Stimulated activated memory B cell treated with anti-CD40 and anti-IgM and Interleukin-4, amounts not matched to agents 10 μg/mL and 1 μg/mL and 100 μg/mL, for 72 hours (primary cell): ENCODE data around the gene ADAP1.
"Not testable (repeated sequence)": the region's sequence is repeated elsewhere in the genome, so short reads cannot be mapped to it uniquely, and the experiment has no call there.

Source experiments
- ATAC-seq: fragments of 150-1000 bp; cut with Tn5 transposase; 2 replicates; pipeline ENCODE4 v1.10.0; 2021
- H3K27ac Mint-ChIP-seq: one replicate; pipeline ENCODE4 v1.8.0; 2022; ENCODE audit warnings: mild to moderate bottlenecking, mixed read lengths
- H3K27me3 Mint-ChIP-seq: one replicate; pipeline ENCODE4 v1.8.0; 2022; ENCODE audit warnings: mixed read lengths
- H3K36me3 Mint-ChIP-seq: one replicate; pipeline ENCODE4 v1.8.0; 2022; ENCODE audit warnings: mixed read lengths
- H3K4me1 Mint-ChIP-seq: one replicate; pipeline ENCODE4 v1.8.0; 2022; ENCODE audit warnings: mixed read lengths
- H3K4me3 Mint-ChIP-seq: one replicate; pipeline ENCODE4 v1.8.0; 2022; ENCODE audit warnings: mild to moderate bottlenecking, moderate library complexity, mixed read lengths
- H3K9me3 Mint-ChIP-seq: one replicate; pipeline ENCODE4 v1.8.0; 2022; ENCODE audit warnings: mixed read lengths

The ADAP1 gene

DNA sequence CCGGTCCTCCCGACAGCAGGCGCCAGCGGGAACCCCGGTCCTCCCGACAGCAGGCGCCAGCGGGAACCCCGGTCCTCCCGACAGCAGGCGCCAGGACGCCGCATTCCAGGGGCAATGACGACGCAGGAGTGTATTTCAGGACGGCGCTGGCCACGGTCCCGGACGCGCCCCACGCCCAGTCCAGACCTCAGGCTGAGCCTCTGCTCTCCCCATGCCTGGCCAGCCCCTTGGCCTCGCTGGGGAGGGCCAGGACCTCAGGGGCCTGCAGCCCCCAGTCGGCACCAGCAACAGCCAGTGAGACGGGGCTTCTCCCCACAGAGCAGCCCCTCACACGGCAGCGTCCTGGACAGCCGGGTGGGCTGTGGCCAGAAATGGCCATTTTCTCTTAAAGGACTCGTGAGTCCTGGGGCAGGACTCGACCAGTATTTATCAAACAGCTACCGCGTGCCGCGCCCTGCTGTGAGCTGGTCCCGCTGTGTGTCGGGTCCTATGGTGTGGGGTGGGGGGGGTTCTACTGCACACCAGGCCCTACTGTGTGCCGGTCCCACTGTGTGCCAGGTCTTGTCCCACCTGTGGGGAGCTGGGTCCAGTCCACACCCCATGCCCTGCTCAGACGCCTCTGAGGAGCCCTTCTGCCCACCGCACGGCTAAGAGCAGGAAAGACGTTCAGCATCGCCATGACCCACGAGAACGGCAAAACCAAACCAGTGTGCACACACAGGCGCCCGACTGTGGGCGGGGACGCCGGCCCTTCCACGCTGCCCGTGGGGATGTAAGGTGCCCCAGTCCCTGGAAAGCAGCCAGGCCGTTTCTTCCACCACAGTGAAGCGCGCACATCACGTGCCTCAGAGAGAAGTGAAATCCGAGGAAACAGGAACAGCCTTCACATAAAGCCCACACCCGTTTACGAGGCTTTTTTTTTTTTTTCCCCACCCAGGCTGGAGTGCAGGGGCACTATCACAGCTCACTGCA is 44.8 kb downstream of the ADAP1 start:
- no peaks in the 10 kb centered on the region for H3K36me3 Mint-ChIP-seq
- ATAC-seq = peak; percentile 57
- H3K4me3 Mint-ChIP-seq = peak overlapping the region; percentile 39
- no peaks in the 10 kb centered on the region for H3K9me3 Mint-ChIP-seq
- H3K27me3 Mint-ChIP-seq = no peaks in the 10 kb centered on the region
- H3K27ac Mint-ChIP-seq = peak overlapping the region; percentile 54
- H3K4me1 Mint-ChIP-seq = peaks cover 24% of the 10 kb centered on the region

DNA sequence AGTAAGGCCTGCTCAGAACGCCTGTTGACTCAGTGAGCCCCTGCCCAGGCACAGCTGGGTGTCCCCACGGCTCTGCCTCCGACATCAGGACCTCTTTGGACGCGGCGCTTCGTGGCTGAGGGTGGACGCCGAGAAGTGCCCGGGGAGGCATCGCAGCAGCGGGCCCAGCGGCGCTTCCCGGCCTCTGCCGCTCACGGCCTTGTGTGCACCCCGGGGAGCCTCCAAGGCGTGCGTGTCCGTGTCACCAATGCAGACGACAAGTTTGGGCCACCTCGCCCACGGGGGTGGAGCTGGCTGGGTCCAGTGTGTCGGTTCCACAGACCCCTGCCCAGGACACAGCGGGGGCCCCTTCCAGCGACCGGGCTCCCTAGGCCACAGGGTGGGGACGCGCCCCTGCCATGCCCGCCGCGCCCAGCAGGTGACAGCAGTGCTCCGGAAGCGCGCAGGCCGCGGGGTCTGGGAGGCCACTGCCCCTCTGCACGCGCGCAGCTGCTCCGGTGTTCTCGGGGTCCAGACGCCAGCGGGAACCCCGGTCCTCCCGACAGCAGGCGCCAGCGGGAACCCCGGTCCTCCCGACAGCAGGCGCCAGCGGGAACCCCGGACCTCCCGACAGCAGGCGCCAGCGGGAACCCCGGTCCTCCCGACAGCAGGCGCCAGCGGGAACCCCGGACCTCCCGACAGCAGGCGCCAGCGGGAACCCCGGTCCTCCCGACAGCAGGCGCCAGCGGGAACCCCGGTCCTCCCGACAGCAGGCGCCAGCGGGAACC is 45.7 kb downstream of the ADAP1 start:
- H3K9me3 Mint-ChIP-seq, H3K36me3 Mint-ChIP-seq, H3K27me3 Mint-ChIP-seq, H3K27ac Mint-ChIP-seq: not testable (repeated sequence)
- H3K4me3 Mint-ChIP-seq = peak overlapping the region; percentile 23
- ATAC-seq = peak; percentile 69
- peaks cover 24% of the 10 kb centered on the region for H3K4me1 Mint-ChIP-seq

DNA sequence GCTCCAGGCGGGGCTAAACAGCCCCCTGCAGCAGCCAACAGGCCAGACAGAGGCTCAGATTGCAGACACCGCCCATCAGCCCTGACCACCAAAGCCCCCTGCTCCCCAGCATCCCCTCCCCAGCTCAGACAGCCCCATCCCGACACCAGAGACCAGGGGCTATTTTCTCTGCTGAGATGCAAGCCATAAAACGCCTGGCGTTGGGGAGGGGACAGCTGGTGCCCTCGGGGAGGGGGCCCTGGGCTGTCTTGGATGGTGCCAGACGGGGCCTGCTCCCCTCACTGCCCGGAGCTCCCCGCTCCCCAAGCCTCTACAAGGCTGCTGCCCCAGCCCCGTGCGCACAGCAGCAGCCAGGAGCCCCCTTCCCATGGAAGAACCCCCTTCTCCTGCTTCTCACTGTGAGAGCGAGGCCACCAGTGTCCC is 46.3 kb downstream of the ADAP1 start:
- Mint-ChIP-seq H3K4me3 (peak overlapping the region; percentile 23), H3K36me3 (peaks cover 2% of the 10 kb centered on the region), H3K27ac (no peak overlapping the region), H3K9me3 (no peaks in the 10 kb centered on the region), H3K27me3 (no peaks in the 10 kb centered on the region), H3K4me1 (peaks cover 24% of the 10 kb centered on the region)
- no peak for ATAC-seq

- peaks cover 10% of the 10 kb centered on the region for H3K36me3 Mint-ChIP-seq
- no peaks in the 10 kb centered on the region for H3K27me3 Mint-ChIP-seq
- ATAC-seq = peak; percentile 60
- no peaks in the 10 kb centered on the region for H3K9me3 Mint-ChIP-seq
- no peak overlapping the region for H3K27ac Mint-ChIP-seq
- H3K4me3 Mint-ChIP-seq = no peak overlapping the region
- H3K4me1 Mint-ChIP-seq = peaks cover 24% of the 10 kb centered on the region
Observed at GRCh38 chr7:907158-907980, 47.1 kb downstream of the ADAP1 start.

DNA sequence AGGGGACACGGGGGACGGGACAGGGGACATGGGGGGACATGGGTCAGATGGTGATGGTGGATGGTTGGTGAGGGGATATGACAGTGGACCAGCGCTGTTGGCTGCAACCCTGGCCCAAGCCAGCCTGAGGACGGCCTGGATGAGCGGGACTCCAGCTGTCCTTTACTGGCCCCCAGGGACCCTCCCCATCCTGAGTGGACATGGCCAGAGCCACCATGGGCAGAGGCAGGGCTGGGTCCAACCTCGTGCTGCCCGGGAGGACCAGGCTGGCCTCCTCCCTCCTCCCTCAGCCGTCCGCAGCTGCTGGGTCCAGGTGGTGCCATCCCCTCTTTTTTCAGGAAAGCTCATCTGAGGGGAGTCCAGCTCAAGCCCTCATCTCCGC is 47.7 kb downstream of the ADAP1 start:
- Mint-ChIP-seq H3K4me3 (no peak overlapping the region), H3K27me3 (no peaks in the 10 kb centered on the region), H3K36me3 (peaks cover 12% of the 10 kb centered on the region), H3K9me3 (no peaks in the 10 kb centered on the region), H3K27ac (no peak overlapping the region), H3K4me1 (peaks cover 24% of the 10 kb centered on the region)
- peak; percentile 39 for ATAC-seq

GRCh38 chr7:904847-905246 is 49.6 kb downstream of the ADAP1 start:
- H3K4me3 Mint-ChIP-seq = no peak overlapping the region
- no peaks in the 10 kb centered on the region for H3K9me3 Mint-ChIP-seq
- H3K27me3 Mint-ChIP-seq = no peaks in the 10 kb centered on the region
- ATAC-seq = no peak
- H3K27ac Mint-ChIP-seq = peak overlapping the region; percentile 30
- peaks cover 13% of the 10 kb centered on the region for H3K36me3 Mint-ChIP-seq
- peaks cover 9% of the 10 kb centered on the region for H3K4me1 Mint-ChIP-seq

DNA sequence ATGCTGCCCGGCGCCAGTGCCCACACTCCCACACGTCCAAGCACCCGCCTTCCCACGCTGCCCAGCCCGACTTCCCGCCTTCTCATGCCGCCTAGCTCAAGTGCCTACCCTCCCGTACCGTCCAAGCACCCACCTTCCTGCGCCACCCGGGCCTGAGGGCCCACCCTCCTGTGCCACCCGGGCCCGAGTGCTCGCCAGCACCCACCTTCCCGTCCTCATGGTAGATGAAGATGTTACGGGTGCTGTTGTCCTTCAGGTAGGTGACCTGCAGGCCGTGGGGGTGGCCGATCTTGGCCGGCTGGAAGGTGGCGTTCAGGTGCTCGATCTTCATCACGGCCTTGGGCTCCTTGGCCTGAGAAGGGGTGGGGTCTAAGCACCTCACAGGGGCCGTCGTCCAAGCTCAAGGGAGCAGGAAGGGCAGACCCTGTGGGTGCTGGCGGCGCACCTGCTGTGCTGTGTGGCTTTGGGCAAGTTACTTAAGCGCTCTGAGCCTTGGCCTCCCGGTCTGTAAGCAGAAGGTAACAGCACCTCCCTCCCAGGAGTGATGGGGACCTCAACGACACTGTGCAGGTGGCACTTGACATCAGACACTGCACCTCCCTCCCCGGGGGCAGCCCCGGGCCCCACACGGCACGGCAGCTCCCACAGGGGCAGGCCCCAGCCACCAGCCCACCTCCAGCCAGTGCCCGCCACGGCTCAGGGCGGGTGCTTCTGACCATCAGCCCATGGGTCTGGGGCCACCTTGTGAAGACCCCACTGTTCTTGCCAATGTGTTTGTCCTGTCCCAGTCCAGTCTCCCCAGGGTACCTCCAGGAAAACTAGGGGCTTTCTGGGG is 50.3 kb downstream of the ADAP1 start:
- Mint-ChIP-seq H3K27me3 (no peaks in the 10 kb centered on the region), H3K9me3 (no peaks in the 10 kb centered on the region), H3K27ac (no peak overlapping the region), H3K4me3 (no peak overlapping the region), H3K36me3 (peaks cover 20% of the 10 kb centered on the region), H3K4me1 (peaks cover 7% of the 10 kb centered on the region)
- no peak for ATAC-seq

GRCh38 chr7:902996-903395 is 51.5 kb downstream of the ADAP1 start:
- Mint-ChIP-seq H3K4me1 (peaks cover 7% of the 10 kb centered on the region), H3K27ac (no peak overlapping the region), H3K36me3 (peaks cover 30% of the 10 kb centered on the region), H3K9me3 (no peaks in the 10 kb centered on the region), H3K4me3 (no peak overlapping the region), H3K27me3 (no peaks in the 10 kb centered on the region)
- ATAC-seq = no peak

- no peaks in the 10 kb centered on the region for H3K4me1 Mint-ChIP-seq
- no peak overlapping the region for H3K4me3 Mint-ChIP-seq
- no peak overlapping the region for H3K27ac Mint-ChIP-seq
- ATAC-seq = peak; percentile 12
- H3K9me3 Mint-ChIP-seq = no peaks in the 10 kb centered on the region
- peaks cover 41% of the 10 kb centered on the region for H3K36me3 Mint-ChIP-seq
- no peaks in the 10 kb centered on the region for H3K27me3 Mint-ChIP-seq
Observed at GRCh38 chr7:901388-902154, 52.9 kb downstream of the ADAP1 start.

DNA sequence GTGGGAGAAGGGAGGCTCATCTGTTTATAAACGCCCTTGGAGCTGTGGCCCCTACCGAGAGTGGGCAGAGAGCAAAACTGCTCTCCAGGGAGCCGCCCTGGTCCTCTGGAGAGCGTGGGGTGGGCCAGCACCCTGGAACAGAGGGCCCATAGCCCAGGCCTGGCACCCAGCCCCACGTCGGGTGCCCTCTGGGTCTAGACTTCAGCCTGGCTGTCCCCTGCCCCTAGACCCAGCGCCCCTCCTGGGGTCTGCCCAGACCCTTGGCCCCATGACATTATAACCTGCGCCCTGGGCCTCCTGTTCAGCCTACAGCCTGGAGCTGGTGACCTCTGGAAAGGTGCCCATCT is 53.5 kb downstream of the ADAP1 start:
- H3K4me1 Mint-ChIP-seq = no peaks in the 10 kb centered on the region
- no peak overlapping the region for H3K27ac Mint-ChIP-seq
- peaks cover 47% of the 10 kb centered on the region for H3K36me3 Mint-ChIP-seq
- ATAC-seq = no peak
- no peaks in the 10 kb centered on the region for H3K9me3 Mint-ChIP-seq
- no peak overlapping the region for H3K4me3 Mint-ChIP-seq
- H3K27me3 Mint-ChIP-seq = no peaks in the 10 kb centered on the region

- Mint-ChIP-seq H3K27ac (no peak overlapping the region), H3K27me3 (no peaks in the 10 kb centered on the region), H3K4me1 (no peaks in the 10 kb centered on the region), H3K9me3 (no peaks in the 10 kb centered on the region), H3K4me3 (no peak overlapping the region), H3K36me3 (peaks cover 52% of the 10 kb centered on the region)
- ATAC-seq = no peak
Observed at GRCh38 chr7:900331-901040, 54.0 kb downstream of the ADAP1 start.

DNA sequence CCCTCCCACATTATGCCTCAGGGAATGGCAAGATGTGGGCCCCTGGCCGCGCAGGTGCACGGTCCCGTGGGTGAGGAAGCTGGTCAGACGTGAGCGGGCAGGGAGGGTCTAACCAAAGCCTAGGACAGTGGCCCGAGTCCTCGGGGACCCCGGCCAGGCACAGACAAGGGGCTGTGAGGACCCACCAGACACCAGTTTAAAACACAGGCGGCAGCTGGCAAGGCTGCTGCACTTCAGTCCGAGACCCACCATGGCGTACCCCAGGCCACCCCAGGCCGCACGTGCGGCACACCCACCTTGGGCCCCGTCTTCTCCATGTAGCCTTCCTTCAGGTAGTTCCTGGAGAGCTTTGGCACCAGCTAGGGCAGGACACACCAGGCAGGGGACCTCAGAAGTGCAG is 54.7 kb downstream of the ADAP1 start:
- Mint-ChIP-seq H3K36me3 (peaks cover 59% of the 10 kb centered on the region), H3K4me1 (no peaks in the 10 kb centered on the region), H3K27ac (no peak overlapping the region), H3K4me3 (no peak overlapping the region), H3K9me3 (no peaks in the 10 kb centered on the region), H3K27me3 (no peaks in the 10 kb centered on the region)
- ATAC-seq = no peak

- ATAC-seq = no peak
- Mint-ChIP-seq H3K9me3 (no peaks in the 10 kb centered on the region), H3K4me3 (no peak overlapping the region), H3K4me1 (no peaks in the 10 kb centered on the region), H3K27me3 (no peaks in the 10 kb centered on the region), H3K36me3 (peaks cover 66% of the 10 kb centered on the region), H3K27ac (no peak overlapping the region)
Observed at GRCh38 chr7:898855-899681, 55.4 kb downstream of the ADAP1 start.
